PC-9 (cell line): ENCODE results near the gene GNA15. TPM values are rescaled to one million over a fixed set of nuclear protein-coding genes. Genes with fewer than 3 reads are reported as not detected.

Source experiments
- BruUV-seq: library from RNA; stranded (reverse); fragments of 400-500 nt; replicated peaks from 2 replicates; lab custom pipeline; 2021; lab: Mats Ljungman, UMichigan
- CTCF ChIA-PET: fragments of 300-600 bp; sonication (Branson Sonifier 250); formaldehyde crosslinking; loops from one replicate; lab custom pipeline; 2022; ENCODE audit warnings: antibody characterized with exemption; lab: Charles Lee
- POLR2A ChIA-PET: fragments of 300-600 bp; sonication (Branson Sonifier 250); formaldehyde crosslinking; loops from one replicate; lab custom pipeline; 2022; ENCODE audit warnings: antibody characterized with exemption; ENCODE audit not compliant: unreplicated experiment; lab: Charles Lee
- DNase-seq, 2 experiments: peaks; one replicate each; pipeline versions ENCODE4 v3.0.0 to v3.0.0-alpha.2; 2015 to 2022; ENCODE audit warnings: mixed read lengths in 1 of 2
- H2AFZ ChIP-seq: fragments of 200-600 bp; sonication (generic); 2 replicates; pipeline ENCODE4 v1.8.1; 2017; ENCODE audit warnings: antibody characterized with exemption
- H3F3A ChIP-seq: fragments of 200-600 bp; sonication (generic); 2 replicates; pipeline ENCODE4 v1.8.1; 2017; ENCODE audit warnings: antibody characterized with exemption, mild to moderate bottlenecking, low read depth; ENCODE audit not compliant: insufficient read depth
- H3K27ac ChIP-seq: fragments of 200-600 bp; sonication (generic); 2 replicates; pipeline ENCODE4 v1.6.1; 2016; ENCODE audit warnings: mixed run types
- H3K27me3 ChIP-seq: fragments of 200-600 bp; sonication (generic); 2 replicates; pipeline ENCODE4 v1.6.1; 2016; ENCODE audit warnings: low read depth, mixed run types; ENCODE audit not compliant: insufficient read depth
- H3K36me3 ChIP-seq: fragments of 200-600 bp; sonication (generic); 2 replicates; pipeline ENCODE4 v1.6.1; 2016; ENCODE audit warnings: low read depth, mixed run types
- H3K4me1 ChIP-seq: fragments of 200-600 bp; sonication (generic); replicated peaks from 2 replicates; pipeline ENCODE4 v1.6.1; 2016; ENCODE audit warnings: mixed run types; ENCODE audit not compliant: insufficient read depth
- H3K4me2 ChIP-seq: fragments of 200-600 bp; sonication (generic); 2 replicates; pipeline ENCODE4 v1.6.1; 2017; ENCODE audit warnings: mixed run types
- H3K4me3 ChIP-seq: fragments of 200-600 bp; sonication (generic); 2 replicates; pipeline ENCODE4 v1.6.1; 2016; ENCODE audit warnings: mixed run types
- H3K79me2 ChIP-seq: fragments of 200-600 bp; sonication (generic); 2 replicates; pipeline ENCODE4 v1.6.1; 2017; ENCODE audit warnings: low read depth, mixed run types
- H3K9me2 ChIP-seq: fragments of 200-600 bp; sonication (generic); 2 replicates; pipeline ENCODE4 v1.8.1; 2017; ENCODE audit warnings: mild to moderate bottlenecking; ENCODE audit not compliant: insufficient read depth
- H3K9me3 ChIP-seq: fragments of 200-600 bp; sonication (generic); 2 replicates; pipeline ENCODE4 v1.8.1; 2016; ENCODE audit warnings: low read depth; ENCODE audit not compliant: insufficient read depth
- H4K20me1 ChIP-seq: fragments of 200-600 bp; sonication (generic); 2 replicates; pipeline ENCODE4 v1.8.1; 2017; ENCODE audit not compliant: insufficient read depth
- CTCF ChIP-seq: fragments of 200-600 bp; sonication (generic); conservative IDR thresholded peaks from 2 replicates; pipeline ENCODE4 v1.6.1; 2017; ENCODE audit warnings: mixed run types, antibody characterized with exemption, mild to moderate bottlenecking, moderate library complexity
- EZH2 ChIP-seq: fragments of 200-600 bp; sonication (generic); IDR thresholded peaks from 2 replicates; pipeline ENCODE4 v1.8.0; 2017; ENCODE audit warnings: antibody characterized with exemption, low read depth
- intact Hi-C: fragments of 100-400 bp; cut with micrococcal nuclease; formaldehyde crosslinking; loops from one replicate; pipeline ENCODE4 v1.10.0; 2022; ENCODE audit not compliant: unreplicated experiment
- total RNA-seq: library from RNA; stranded (reverse); gene quantifications from 2 replicates; pipeline ENCODE4 v1.2.3, GENCODE V29; 2021

Gene GNA15
- total RNA-seq, 1 experiment from 2014 or later, result 14.2 TPM

DNA sequence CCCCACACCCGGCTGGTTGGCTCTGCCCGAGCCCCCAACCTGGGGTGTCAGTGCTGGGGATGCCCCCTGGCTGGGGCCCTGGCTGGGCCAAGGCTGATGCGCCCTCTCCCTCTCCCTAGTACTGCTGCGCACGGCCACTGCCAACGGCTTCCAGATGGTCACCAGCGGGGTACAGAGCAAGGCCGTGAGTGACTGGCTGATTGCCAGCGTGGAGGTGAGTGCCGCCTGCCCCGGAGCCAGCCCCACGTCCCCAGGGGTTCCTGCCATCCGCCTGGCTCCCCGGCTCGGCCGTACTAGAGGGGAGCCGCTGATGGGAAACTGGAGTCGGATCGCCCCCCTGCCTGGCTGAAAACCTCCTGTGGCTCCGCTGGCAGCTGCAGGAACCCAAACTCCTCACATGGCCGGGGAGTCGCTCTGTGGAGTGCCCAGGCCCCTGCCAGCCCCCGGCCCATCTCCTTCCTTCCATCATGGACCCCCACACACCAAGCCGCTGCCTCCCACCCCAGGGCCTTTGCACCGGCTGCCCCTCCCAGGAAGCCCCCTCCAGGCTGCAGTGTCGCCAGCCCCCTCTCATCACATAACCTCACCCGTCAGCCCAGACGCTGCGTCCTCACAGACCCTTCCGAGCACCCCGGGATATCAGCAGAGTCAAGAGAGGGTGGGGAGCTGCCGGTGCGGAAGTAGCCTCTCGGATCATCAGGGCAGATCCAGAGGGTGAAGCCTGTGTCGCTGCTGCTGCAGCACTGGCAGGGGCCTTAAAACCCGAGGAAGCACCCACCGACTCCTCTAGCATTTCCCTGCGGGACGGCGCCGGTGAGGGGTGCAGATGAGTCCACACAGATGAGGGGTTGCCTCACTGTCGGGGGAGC, 60.5 kb downstream of the GNA15 start:
- H3K9me3 ChIP-seq, result no peaks in the 10 kb centered on the region
- H4K20me1 ChIP-seq, result no peaks in the 10 kb centered on the region; the same call in 1 of the 2 replicates
- no peak overlapping the region for H3K4me2 ChIP-seq
- no peak overlapping the region for H3K27ac ChIP-seq
- H3K4me3 ChIP-seq, result no peak overlapping the region
- no peaks in the 10 kb centered on the region for H3K4me1 ChIP-seq
- no peaks in the 10 kb centered on the region for H3K27me3 ChIP-seq
- H2AFZ ChIP-seq, result no peak overlapping the region
- H3F3A ChIP-seq, result no peaks in the 10 kb centered on the region
- no peaks in the 10 kb centered on the region for H3K36me3 ChIP-seq
- POLR2A ChIA-PET, result no interaction called here
- no peaks in the 10 kb centered on the region for H3K79me2 ChIP-seq
- CTCF ChIA-PET, result no interaction called here
- DNase-seq, result no peak
- TF ChIP-seq EZH2 (no peak), CTCF (no peak)
- BruUV-seq, result no TSS peak
- no peaks in the 10 kb centered on the region for H3K9me2 ChIP-seq
- intact Hi-C loops, result no loop called here

GRCh38 chr19:3196933-3197205, 61.0 kb downstream of the GNA15 start:
- H4K20me1 ChIP-seq, result no peaks in the 10 kb centered on the region; the same call in 1 of the 2 replicates
- ChIA-PET CTCF (no interaction called here), POLR2A (no interaction called here)
- H3K9me2 ChIP-seq, result no peaks in the 10 kb centered on the region
- no peak overlapping the region for H3K4me3 ChIP-seq
- H3K36me3 ChIP-seq, result no peaks in the 10 kb centered on the region
- no peaks in the 10 kb centered on the region for H3K4me1 ChIP-seq
- H3F3A ChIP-seq, result no peaks in the 10 kb centered on the region
- no peak overlapping the region for H3K27ac ChIP-seq
- no peak overlapping the region for H3K4me2 ChIP-seq
- TF ChIP-seq CTCF (no peak), EZH2 (no peak)
- H2AFZ ChIP-seq, result no peak overlapping the region
- H3K27me3 ChIP-seq, result no peaks in the 10 kb centered on the region
- no peaks in the 10 kb centered on the region for H3K9me3 ChIP-seq
- no peak for DNase-seq
- intact Hi-C loops, result no loop called here
- H3K79me2 ChIP-seq, result no peaks in the 10 kb centered on the region
- BruUV-seq, result no TSS peak

DNA sequence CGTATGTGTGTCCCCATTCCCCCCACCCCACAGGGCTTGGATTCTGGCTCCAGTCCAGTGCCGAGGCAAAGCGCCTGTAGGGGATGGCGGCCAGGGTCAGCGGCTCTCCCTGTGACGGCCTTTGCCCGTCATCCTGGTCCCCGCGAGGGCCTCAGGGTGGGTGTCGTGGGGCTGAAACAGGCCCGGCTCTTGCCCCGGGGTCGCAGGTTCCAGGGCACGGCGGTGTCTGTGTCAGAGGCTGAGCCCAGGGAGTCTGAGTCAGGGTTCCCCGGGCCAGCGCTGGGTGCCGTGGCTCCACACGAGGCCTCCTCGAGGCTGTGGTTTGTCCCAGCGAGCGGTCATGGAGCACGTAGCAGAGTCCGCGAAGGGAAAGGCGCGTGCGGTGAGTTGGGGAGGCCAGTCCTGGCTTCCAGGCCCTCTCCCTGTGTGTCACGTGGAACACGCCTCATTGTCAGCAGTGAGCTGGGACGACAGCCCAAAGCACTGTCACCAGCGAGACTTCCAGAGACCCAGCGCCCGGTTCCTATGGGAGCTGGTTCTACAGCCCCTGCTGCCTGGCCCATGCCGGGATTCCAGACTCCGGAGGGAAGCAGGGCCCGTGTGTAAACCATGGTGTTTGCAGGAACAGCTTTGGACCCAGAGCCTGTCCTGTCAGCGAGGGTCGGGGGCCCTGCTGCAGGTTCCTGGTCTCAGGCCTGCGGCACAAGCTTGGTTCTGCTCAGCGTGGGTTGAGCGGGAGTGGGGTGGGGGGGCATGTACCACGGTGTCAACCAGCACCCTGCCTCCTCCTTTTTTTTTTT, 63.3 kb downstream of the GNA15 start:
- no peaks in the 10 kb centered on the region; the same call in 1 of the 2 replicates for H4K20me1 ChIP-seq
- no peaks in the 10 kb centered on the region for H3F3A ChIP-seq
- no peak overlapping the region for H3K27ac ChIP-seq
- POLR2A ChIA-PET, result no interaction called here
- no peak for DNase-seq
- H3K4me1 ChIP-seq, result no peaks in the 10 kb centered on the region
- BruUV-seq, result no TSS peak
- CTCF ChIA-PET, result interaction anchor here (0.5 kb wide), 1 partner anchor 232 kb away, joined by 3 read pairs; no protein-coding TSS in a partner anchor
- no peaks in the 10 kb centered on the region for H3K79me2 ChIP-seq
- no peak overlapping the region for H2AFZ ChIP-seq
- no peak for TF ChIP-seq EZH2
- no peak for TF ChIP-seq CTCF
- no peaks in the 10 kb centered on the region for H3K9me3 ChIP-seq
- H3K4me3 ChIP-seq, result no peak overlapping the region
- H3K4me2 ChIP-seq, result no peak overlapping the region
- H3K9me2 ChIP-seq, result no peaks in the 10 kb centered on the region
- H3K36me3 ChIP-seq, result no peaks in the 10 kb centered on the region
- H3K27me3 ChIP-seq, result no peaks in the 10 kb centered on the region
- intact Hi-C loops, result no loop called here
